ENCODE measurements around the gene BMERB1. TPM values are rescaled to one million over a fixed set of nuclear protein-coding genes. Genes with fewer than 3 reads are reported as not detected.
"Not testable (repeated sequence)": the region's sequence is repeated elsewhere in the genome, so short reads cannot be mapped to it uniquely, and the experiment has no call there.

BMERB1 gene
- total and polyA plus RNA-seq, 4 donors, result 5.6 to 33.3 (median 9.0) TPM

- H3K4me1 ChIP-seq (ENCODE audit: control insufficient read depth in 4 of 4, insufficient read depth in 4 of 4, low read length in 3 of 4); H3K27me3 ChIP-seq (ENCODE audit: control insufficient read depth in 4 of 4, insufficient read depth in 4 of 4, low read length in 3 of 4); DNase-seq (ENCODE audit: low spot score); H3K4me3 ChIP-seq (ENCODE audit: low read depth in 1 of 3, low read length in 3 of 3); H3K36me3 ChIP-seq (ENCODE audit: control insufficient read depth in 4 of 4, insufficient read depth in 3 of 4, low read depth in 1 of 4, low read length in 3 of 4); H3K27ac ChIP-seq (ENCODE audit: low read depth in 1 of 2, low read length in 2 of 2); H3K9me3 ChIP-seq (ENCODE audit: control insufficient read depth in 4 of 4, low read length in 3 of 4); H3K9ac ChIP-seq (ENCODE audit: low read depth in 1 of 2, low read length in 2 of 2): not testable (repeated sequence)
- whole genome bisulfite sequencing, result 68% methylated on average over 5 of the region's 5 CpGs
- peak in 1 of 2 donors; percentile 41 for TF ChIP-seq HNF4A (conservative IDR thresholded peaks at IDR 0.05)
Measured at GRCh38 chr16:15421696-15422095, 12.7 kb upstream of the BMERB1 start.

DNA sequence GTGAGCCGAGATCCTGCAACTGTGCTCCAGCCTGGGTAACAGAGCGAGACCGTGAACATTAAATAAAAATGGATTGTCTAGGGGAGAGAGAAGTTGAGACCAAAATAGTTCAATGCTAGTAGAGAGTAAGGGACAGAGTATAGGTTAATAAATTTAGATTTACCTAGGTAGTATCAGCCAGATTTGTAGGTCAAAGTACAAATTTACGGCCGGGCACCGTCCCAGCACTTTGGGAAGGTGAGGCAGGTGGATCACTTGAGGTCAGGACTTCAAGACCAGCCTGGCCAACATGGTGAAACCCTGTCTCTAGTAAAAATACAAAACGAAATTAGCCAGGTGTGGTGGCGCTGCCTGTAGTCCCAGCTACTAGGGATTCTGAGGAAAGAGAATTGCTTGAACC lies 12.2 kb upstream of the BMERB1 start:
- H3K36me3 ChIP-seq (ENCODE audit: control insufficient read depth in 4 of 4, insufficient read depth in 3 of 4, low read depth in 1 of 4, low read length in 3 of 4), result no peaks in the 10 kb centered on the region
- TF ChIP-seq HNF4A (conservative IDR thresholded peaks at IDR 0.05), result peak; percentile 54 to 57
- TF ChIP-seq JUND (IDR thresholded peaks at IDR 0.05), result no peak
- TF ChIP-seq RXRA (IDR thresholded peaks at IDR 0.05), result peak; percentile 51 to 57
- TF ChIP-seq GABPA (IDR thresholded peaks at IDR 0.05 in 1 of 2, conservative IDR thresholded peaks at IDR 0.05 in 1 of 2), result no peak
- peak; percentile 34 for TF ChIP-seq SP1 (IDR thresholded peaks at IDR 0.05)
- 46% methylated on average over 8 of the region's 8 CpGs for WGBS
- no peaks in the 10 kb centered on the region for H3K27me3 ChIP-seq (ENCODE audit: control insufficient read depth in 4 of 4, insufficient read depth in 4 of 4, low read length in 3 of 4)
- H3K4me3 ChIP-seq (ENCODE audit: low read depth in 1 of 3, low read length in 3 of 3), result no peak overlapping the region
- no peaks in the 10 kb centered on the region for H3K9me3 ChIP-seq (ENCODE audit: control insufficient read depth in 4 of 4, low read length in 3 of 4)
- DNase-seq (ENCODE audit: low spot score), result no peak
- peaks cover 0 to 7% (median 3%) of the 10 kb centered on the region in 4 donors for H3K4me1 ChIP-seq (ENCODE audit: control insufficient read depth in 4 of 4, insufficient read depth in 4 of 4, low read length in 3 of 4)
- H3K9ac ChIP-seq (ENCODE audit: low read depth in 1 of 2, low read length in 2 of 2), result no peak overlapping the region
- H3K27ac ChIP-seq (ENCODE audit: low read depth in 1 of 2, low read length in 2 of 2), result no peak overlapping the region

DNA sequence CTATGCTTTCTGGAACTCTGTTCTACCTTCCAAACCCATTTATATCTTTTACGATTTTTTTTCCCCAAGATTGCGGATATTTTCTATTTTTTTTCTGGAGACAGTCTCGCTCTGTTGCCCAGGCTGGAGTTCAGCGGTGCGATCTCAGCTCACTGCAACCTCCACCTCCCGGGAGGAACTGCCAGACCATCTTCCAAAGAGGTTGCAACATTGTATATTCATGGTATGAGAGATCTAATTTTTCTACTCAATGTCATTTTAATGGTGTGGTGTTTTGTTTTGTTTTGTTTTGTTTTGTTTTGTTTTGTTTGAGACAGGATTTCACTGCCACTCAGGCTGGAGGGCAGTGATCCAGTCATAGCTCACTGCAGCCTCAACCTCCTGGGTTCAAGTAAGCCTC lies 8.5 kb upstream of the BMERB1 start:
- no peak overlapping the region for H3K9ac ChIP-seq (ENCODE audit: low read depth in 1 of 2, low read length in 2 of 2)
- no peaks in the 10 kb centered on the region for H3K36me3 ChIP-seq (ENCODE audit: control insufficient read depth in 4 of 4, insufficient read depth in 3 of 4, low read depth in 1 of 4, low read length in 3 of 4)
- no peaks in the 10 kb centered on the region for H3K9me3 ChIP-seq (ENCODE audit: control insufficient read depth in 4 of 4, low read length in 3 of 4)
- peaks cover 0 to 10% (median 3%) of the 10 kb centered on the region in 4 donors for H3K4me1 ChIP-seq (ENCODE audit: control insufficient read depth in 4 of 4, insufficient read depth in 4 of 4, low read length in 3 of 4)
- no peaks in the 10 kb centered on the region for H3K27me3 ChIP-seq (ENCODE audit: control insufficient read depth in 4 of 4, insufficient read depth in 4 of 4, low read length in 3 of 4)
- WGBS, result 86% methylated on average over 6 of the region's 6 CpGs
- no peak for TF ChIP-seq RXRA (IDR thresholded peaks at IDR 0.05)
- no peak for TF ChIP-seq EGR1 (IDR thresholded peaks at IDR 0.05; ENCODE audit: low read depth in 2 of 2)
- no peak for TF ChIP-seq FOXA1 (IDR thresholded peaks at IDR 0.05)
- no peak for TF ChIP-seq REST (IDR thresholded peaks at IDR 0.05)
- TF ChIP-seq JUND (IDR thresholded peaks at IDR 0.05), result no peak
- no peak for TF ChIP-seq HNF4A (conservative IDR thresholded peaks at IDR 0.05)
- no peak for TF ChIP-seq NR2F2 (IDR thresholded peaks at IDR 0.05)
- TF ChIP-seq, protein P1, sequence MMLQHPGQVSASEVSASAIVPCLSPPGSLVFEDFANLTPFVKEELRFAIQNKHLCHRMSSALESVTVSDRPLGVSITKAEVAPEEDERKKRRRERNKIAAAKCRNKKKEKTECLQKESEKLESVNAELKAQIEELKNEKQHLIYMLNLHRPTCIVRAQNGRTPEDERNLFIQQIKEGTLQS (IDR thresholded peaks at IDR 0.05), result no peak
- TF ChIP-seq GABPA (IDR thresholded peaks at IDR 0.05 in 1 of 2, conservative IDR thresholded peaks at IDR 0.05 in 1 of 2), result no peak
- no peak for TF ChIP-seq MAX (IDR thresholded peaks at IDR 0.05)
- no peak for TF ChIP-seq TAF1 (conservative IDR thresholded peaks at IDR 0.05)
- no peak for TF ChIP-seq FOXA2 (IDR thresholded peaks at IDR 0.05)
- TF ChIP-seq, protein P2, sequence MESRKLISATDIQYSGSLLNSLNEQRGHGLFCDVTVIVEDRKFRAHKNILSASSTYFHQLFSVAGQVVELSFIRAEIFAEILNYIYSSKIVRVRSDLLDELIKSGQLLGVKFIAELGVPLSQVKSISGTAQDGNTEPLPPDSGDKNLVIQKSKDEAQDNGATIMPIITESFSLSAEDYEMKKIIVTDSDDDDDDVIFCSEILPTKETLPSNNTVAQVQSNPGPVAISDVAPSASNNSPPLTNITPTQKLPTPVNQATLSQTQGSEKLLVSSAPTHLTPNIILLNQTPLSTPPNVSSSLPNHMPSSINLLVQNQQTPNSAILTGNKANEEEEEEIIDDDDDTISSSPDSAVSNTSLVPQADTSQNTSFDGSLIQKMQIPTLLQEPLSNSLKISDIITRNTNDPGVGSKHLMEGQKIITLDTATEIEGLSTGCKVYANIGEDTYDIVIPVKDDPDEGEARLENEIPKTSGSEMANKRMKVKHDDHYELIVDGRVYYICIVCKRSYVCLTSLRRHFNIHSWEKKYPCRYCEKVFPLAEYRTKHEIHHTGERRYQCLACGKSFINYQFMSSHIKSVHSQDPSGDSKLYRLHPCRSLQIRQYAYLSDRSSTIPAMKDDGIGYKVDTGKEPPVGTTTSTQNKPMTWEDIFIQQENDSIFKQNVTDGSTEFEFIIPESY (IDR thresholded peaks at IDR 0.05), result no peak
- no peak for TF ChIP-seq RAD21 (IDR thresholded peaks at IDR 0.05)
- no peak for TF ChIP-seq HNF4G (IDR thresholded peaks at IDR 0.05)
- TF ChIP-seq, protein P3, sequence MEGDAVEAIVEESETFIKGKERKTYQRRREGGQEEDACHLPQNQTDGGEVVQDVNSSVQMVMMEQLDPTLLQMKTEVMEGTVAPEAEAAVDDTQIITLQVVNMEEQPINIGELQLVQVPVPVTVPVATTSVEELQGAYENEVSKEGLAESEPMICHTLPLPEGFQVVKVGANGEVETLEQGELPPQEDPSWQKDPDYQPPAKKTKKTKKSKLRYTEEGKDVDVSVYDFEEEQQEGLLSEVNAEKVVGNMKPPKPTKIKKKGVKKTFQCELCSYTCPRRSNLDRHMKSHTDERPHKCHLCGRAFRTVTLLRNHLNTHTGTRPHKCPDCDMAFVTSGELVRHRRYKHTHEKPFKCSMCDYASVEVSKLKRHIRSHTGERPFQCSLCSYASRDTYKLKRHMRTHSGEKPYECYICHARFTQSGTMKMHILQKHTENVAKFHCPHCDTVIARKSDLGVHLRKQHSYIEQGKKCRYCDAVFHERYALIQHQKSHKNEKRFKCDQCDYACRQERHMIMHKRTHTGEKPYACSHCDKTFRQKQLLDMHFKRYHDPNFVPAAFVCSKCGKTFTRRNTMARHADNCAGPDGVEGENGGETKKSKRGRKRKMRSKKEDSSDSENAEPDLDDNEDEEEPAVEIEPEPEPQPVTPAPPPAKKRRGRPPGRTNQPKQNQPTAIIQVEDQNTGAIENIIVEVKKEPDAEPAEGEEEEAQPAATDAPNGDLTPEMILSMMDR (IDR thresholded peaks at IDR 0.05; ENCODE audit: low read depth, low read length, missing input control), result no peak
- no peak for TF ChIP-seq YY1 (IDR thresholded peaks at IDR 0.05)
- no peak for TF ChIP-seq SP1 (IDR thresholded peaks at IDR 0.05)
- H3K27ac ChIP-seq (ENCODE audit: low read depth in 1 of 2, low read length in 2 of 2), result no peak overlapping the region
- DNase-seq (ENCODE audit: low spot score), result no peak
- no peak overlapping the region for H3K4me3 ChIP-seq (ENCODE audit: low read depth in 1 of 3, low read length in 3 of 3)
